DOHH2 (cell line): ENCODE data around the gene KCTD15.

Experiments used
- H3F3A ChIP-seq: fragments of 200-600 bp; sonication (generic), shearing (Covaris generic); 2 replicates; pipeline ENCODE4 v1.6.0; 2016; ENCODE audit warnings: antibody characterized with exemption, mild to moderate bottlenecking; ENCODE audit not compliant: control insufficient read depth, insufficient read depth
- H3K27ac ChIP-seq: fragments of 200-600 bp; sonication (generic); 2 replicates; pipeline ENCODE4 v1.5.1; 2014; ENCODE audit warnings: low read depth, mild to moderate bottlenecking, low read length, moderate library complexity
- H3K27me3 ChIP-seq: fragments of 200-600 bp; sonication (generic); 2 replicates; pipeline ENCODE4 v1.6.1; 2014; ENCODE audit warnings: mild to moderate bottlenecking, low read length, mixed read lengths; ENCODE audit not compliant: control insufficient read depth
- H3K36me3 ChIP-seq: fragments of 200-600 bp; sonication (generic); 2 replicates; pipeline ENCODE4 v1.6.1; 2014; ENCODE audit warnings: mild to moderate bottlenecking, low read length, moderate library complexity, mixed read lengths; ENCODE audit not compliant: control insufficient read depth
- H3K4me1 ChIP-seq: fragments of 200-600 bp; sonication (generic); 2 replicates; pipeline ENCODE4 v1.6.1; 2014; ENCODE audit warnings: mild to moderate bottlenecking, low read length, mixed read lengths; ENCODE audit not compliant: control insufficient read depth
- H3K4me2 ChIP-seq: fragments of 200-600 bp; sonication (generic); 2 replicates; pipeline ENCODE4 v1.6.0; 2014; ENCODE audit warnings: mild to moderate bottlenecking, low read length, moderate library complexity
- H3K4me3 ChIP-seq: fragments of 200-600 bp; sonication (generic); 2 replicates; pipeline ENCODE4 v1.5.1; 2014; ENCODE audit warnings: mild to moderate bottlenecking, low read length, mixed read lengths
- H3K79me2 ChIP-seq: fragments of 200-600 bp; sonication (generic); 2 replicates; pipeline ENCODE4 v1.6.1; 2014; ENCODE audit warnings: mild to moderate bottlenecking, low read length, mixed read lengths; ENCODE audit not compliant: control insufficient read depth
- H3K9me2 ChIP-seq: fragments of 200-600 bp; sonication (generic); replicated peaks from 2 replicates; pipeline ENCODE4 v1.6.1; 2014; ENCODE audit warnings: mild to moderate bottlenecking, low read length, mixed read lengths; ENCODE audit not compliant: control insufficient read depth
- H3K9me3 ChIP-seq: fragments of 200-600 bp; sonication (generic); 2 replicates; pipeline ENCODE4 v1.6.1; 2014; ENCODE audit warnings: antibody characterized with exemption, low read length, mixed read lengths; ENCODE audit not compliant: control insufficient read depth, insufficient read depth
- H4K20me1 ChIP-seq: fragments of 200-600 bp; sonication (generic); 2 replicates; pipeline ENCODE4 v1.6.0; 2014; ENCODE audit warnings: low read depth, mild to moderate bottlenecking, antibody characterized with exemption, low read length, moderate library complexity; ENCODE audit not compliant: control insufficient read depth, insufficient read depth
- EZH2phosphoT487 ChIP-seq: fragments of 200-600 bp; sonication (generic); IDR thresholded peaks from 2 replicates; pipeline ENCODE4 v1.6.1; 2017; ENCODE audit warnings: borderline replicate concordance, mild to moderate bottlenecking, antibody characterized with exemption, low read length, moderate library complexity, mixed read lengths
- TF ChIP-seq, protein P1 (sequence below): fragments of 200-600 bp; sonication (generic); IDR thresholded peaks from one replicate; pipeline ENCODE4 v1.5.1; 2014; ENCODE audit warnings: antibody characterized with exemption, mild to moderate bottlenecking, low read depth, low read length; ENCODE audit not compliant: poor library complexity, severe bottlenecking

Gene KCTD15

DNA sequence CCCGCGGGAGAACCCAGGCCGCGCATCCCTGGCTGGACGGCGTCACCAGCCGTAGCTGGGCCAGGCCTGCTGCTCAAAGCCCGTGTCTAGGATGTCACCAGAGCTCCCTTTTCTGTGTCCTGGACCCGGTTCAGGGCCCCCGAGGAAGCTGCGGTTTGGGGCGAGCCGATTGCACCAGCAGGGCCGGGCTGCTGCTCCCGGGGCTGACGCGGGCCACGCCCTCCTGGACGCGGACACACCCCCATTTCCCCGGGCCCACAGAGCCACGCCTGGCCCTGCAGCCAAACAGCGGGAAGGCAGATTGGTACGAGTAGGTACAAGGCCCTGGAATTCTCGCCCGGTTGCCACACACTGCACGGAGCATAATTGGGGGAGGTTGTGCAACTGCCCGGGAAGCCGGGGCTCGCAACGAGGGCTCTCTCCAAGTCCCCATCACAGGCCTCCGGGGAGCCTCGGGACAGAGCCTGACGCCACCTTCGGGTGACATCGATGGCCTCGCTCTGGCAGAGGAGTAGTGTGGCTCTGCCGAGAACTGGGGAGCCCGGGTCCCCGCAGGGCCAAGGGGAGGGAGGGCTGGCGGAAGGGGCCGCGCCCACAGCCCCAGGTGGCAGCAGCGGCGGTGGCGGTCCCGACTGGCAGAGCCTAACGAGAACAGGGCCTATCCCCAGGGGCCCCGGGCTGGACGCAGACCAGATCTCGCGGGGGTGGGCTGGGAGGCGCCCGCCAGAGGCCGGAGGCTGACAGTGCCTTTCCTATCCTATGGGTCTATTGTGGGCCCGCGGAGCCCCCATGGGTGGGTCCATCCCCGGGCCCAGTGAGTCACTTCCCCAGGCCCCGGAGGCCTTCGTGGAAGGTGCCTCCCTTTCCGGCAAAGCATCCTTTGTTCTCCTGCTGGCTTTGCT lies 23.5 kb downstream of the KCTD15 start:
- Histone ChIP-seq H3K79me2 (no peaks in the 10 kb centered on the region), H3K36me3 (no peaks in the 10 kb centered on the region), H4K20me1 (no peaks in the 10 kb centered on the region), H3K4me2 (peak overlapping the region; percentile 8; the same call in 1 of the 2 replicates), H3K27ac (no peak overlapping the region), H3K27me3 (peaks cover 6% of the 10 kb centered on the region; the same call in 1 of the 2 replicates), H3K9me3 (no peaks in the 10 kb centered on the region), H3K4me1 (peaks cover 5% of the 10 kb centered on the region; the same call in 1 of the 2 replicates), H3K9me2 (no peaks in the 10 kb centered on the region), H3F3A (no peaks in the 10 kb centered on the region), H3K4me3 (no peak overlapping the region)
- TF ChIP-seq, protein P1, sequence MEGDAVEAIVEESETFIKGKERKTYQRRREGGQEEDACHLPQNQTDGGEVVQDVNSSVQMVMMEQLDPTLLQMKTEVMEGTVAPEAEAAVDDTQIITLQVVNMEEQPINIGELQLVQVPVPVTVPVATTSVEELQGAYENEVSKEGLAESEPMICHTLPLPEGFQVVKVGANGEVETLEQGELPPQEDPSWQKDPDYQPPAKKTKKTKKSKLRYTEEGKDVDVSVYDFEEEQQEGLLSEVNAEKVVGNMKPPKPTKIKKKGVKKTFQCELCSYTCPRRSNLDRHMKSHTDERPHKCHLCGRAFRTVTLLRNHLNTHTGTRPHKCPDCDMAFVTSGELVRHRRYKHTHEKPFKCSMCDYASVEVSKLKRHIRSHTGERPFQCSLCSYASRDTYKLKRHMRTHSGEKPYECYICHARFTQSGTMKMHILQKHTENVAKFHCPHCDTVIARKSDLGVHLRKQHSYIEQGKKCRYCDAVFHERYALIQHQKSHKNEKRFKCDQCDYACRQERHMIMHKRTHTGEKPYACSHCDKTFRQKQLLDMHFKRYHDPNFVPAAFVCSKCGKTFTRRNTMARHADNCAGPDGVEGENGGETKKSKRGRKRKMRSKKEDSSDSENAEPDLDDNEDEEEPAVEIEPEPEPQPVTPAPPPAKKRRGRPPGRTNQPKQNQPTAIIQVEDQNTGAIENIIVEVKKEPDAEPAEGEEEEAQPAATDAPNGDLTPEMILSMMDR, result no peak
- TF ChIP-seq EZH2phosphoT487, result no peak

DNA sequence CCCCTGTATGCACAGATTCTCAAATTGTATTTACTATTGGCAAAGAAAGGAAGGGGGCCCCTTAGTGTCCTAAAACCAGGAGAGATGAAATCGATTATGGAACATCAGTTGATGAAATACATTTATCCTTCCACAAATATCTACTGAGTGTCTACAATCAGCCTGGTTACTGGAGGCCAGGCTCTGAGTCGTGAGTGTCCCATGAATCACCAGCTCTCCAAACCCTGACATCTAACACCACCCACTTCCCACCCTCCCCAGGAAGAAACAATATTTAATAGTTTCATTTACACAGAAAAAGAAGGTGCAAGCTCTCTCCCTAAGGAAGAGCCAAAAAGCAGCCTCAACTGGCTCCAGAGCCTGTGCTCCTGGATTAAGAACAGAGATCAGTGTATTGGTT lies 25.2 kb downstream of the KCTD15 start:
- Histone ChIP-seq H3K9me2 (no peaks in the 10 kb centered on the region), H3F3A (no peaks in the 10 kb centered on the region), H3K27ac (no peak overlapping the region), H4K20me1 (no peaks in the 10 kb centered on the region), H3K27me3 (peaks cover 6% of the 10 kb centered on the region; the same call in 1 of the 2 replicates), H3K9me3 (no peaks in the 10 kb centered on the region), H3K4me2 (no peak overlapping the region), H3K4me3 (no peak overlapping the region), H3K4me1 (peaks cover 5% of the 10 kb centered on the region; the same call in 1 of the 2 replicates), H3K79me2 (no peaks in the 10 kb centered on the region), H3K36me3 (no peaks in the 10 kb centered on the region)
- no peak for TF ChIP-seq EZH2phosphoT487
- TF ChIP-seq, protein P1, result no peak

DNA sequence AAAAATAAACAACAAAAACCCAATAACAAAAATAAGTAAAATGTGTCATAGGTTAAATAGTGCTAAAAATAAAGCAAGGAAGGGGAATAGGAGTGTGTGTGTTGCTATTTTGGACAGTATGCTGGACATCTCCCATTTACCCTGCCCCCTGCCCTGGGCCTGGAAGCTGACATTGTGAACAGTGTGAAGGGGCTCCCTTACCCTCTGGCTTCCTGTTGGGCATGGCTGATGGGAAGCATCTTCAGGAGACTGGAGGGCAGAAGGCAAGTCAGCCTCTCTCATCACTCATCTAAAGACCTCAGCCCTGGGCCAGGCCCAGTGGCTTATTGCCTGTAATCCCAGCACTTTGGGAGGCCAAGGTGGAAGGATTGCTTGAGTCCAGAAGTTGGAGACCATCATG lies 26.7 kb downstream of the KCTD15 start:
- H3K4me3 ChIP-seq, result no peak overlapping the region
- no peaks in the 10 kb centered on the region for H3K36me3 ChIP-seq
- no peaks in the 10 kb centered on the region for H3F3A ChIP-seq
- no peaks in the 10 kb centered on the region for H3K79me2 ChIP-seq
- no peak overlapping the region for H3K27ac ChIP-seq
- H3K4me2 ChIP-seq, result no peak overlapping the region
- peaks cover 6% of the 10 kb centered on the region; the same call in 1 of the 2 replicates for H3K27me3 ChIP-seq
- no peaks in the 10 kb centered on the region for H3K9me3 ChIP-seq
- no peaks in the 10 kb centered on the region for H4K20me1 ChIP-seq
- peaks cover 5% of the 10 kb centered on the region; the same call in 1 of the 2 replicates for H3K4me1 ChIP-seq
- H3K9me2 ChIP-seq, result no peaks in the 10 kb centered on the region
- no peak for TF ChIP-seq EZH2phosphoT487
- TF ChIP-seq, protein P1, result no peak
